ENCODE data around the gene BICDL2.
"Not testable (repeated sequence)": the region's sequence is repeated elsewhere in the genome, so short reads cannot be mapped to it uniquely, and the experiment has no call there.

The BICDL2 gene, protein sequence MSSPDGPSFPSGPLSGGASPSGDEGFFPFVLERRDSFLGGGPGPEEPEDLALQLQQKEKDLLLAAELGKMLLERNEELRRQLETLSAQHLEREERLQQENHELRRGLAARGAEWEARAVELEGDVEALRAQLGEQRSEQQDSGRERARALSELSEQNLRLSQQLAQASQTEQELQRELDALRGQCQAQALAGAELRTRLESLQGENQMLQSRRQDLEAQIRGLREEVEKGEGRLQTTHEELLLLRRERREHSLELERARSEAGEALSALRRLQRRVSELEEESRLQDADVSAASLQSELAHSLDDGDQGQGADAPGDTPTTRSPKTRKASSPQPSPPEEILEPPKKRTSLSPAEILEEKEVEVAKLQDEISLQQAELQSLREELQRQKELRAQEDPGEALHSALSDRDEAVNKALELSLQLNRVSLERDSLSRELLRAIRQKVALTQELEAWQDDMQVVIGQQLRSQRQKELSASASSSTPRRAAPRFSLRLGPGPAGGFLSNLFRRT

DNA sequence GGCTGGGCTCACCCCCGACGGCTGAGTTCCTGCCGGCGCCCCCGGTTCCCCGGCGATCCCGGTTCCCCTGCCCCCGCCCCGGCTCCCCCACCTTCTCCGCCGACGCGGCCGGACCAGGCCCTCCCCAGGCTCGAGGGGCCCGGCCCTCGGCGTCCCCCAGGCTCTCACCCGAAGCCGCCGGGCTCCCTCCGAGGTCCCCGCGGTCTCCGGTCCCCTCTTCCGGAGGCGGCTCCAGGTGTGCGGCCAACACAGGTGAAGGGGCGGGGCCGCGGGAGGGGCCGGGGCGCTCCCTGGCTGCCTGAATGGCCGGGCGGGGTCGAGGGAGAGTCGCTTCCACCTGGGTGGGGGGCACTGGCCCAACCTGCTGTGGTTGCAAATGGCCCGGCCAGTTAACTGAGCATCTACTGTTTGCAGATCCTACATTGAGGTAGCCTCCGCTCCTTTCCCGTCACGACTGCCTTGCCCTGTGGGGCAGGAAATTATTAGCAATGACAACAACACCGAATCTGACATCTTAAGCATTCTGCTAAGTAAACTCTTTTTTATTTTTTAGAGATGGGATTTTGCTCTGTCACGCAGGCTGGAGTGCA is at the start of gene BICDL2:
TSS of gene BICDL2 (minus strand) at position 219 of the 590 bp plus-strand sequence. CDS start 1,448 bp downstream, outside the sequence.
- no peak for DNase-seq

DNA sequence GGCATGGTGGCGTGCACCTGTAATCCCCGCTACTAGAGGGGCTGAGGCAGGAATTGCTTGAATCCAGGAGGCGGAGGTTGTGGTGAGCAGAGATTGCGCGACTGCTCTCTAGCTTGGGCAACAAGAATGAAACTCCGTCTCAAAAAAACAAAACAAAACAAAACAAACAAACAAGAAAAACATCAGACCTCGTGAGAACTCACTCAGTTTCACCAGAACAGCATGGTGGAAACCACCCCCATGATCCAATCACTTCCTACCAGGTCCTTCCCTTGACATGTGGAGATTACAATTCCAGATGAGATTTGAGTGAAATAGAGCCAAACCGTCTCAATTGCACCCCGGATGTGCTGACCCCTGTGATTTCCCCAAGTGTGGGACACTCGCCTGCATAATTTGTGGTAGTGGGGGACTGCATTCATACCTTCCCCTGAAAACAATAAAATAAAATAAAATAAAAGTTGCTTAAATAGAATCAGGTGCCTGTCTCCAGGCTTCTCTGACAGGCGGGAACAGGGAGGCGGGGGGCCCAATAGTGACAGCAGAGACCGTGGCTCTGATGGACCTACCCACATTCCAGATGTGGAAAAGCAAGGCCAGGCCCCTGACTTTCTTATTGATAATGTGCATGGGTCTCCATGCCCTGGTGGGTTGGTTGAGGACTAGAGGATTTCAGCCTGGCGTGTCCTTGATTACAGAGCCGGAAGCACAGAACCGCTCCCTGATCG is 49.3 kb upstream of the BICDL2 start:
- DNase-seq, result no peak

DNA sequence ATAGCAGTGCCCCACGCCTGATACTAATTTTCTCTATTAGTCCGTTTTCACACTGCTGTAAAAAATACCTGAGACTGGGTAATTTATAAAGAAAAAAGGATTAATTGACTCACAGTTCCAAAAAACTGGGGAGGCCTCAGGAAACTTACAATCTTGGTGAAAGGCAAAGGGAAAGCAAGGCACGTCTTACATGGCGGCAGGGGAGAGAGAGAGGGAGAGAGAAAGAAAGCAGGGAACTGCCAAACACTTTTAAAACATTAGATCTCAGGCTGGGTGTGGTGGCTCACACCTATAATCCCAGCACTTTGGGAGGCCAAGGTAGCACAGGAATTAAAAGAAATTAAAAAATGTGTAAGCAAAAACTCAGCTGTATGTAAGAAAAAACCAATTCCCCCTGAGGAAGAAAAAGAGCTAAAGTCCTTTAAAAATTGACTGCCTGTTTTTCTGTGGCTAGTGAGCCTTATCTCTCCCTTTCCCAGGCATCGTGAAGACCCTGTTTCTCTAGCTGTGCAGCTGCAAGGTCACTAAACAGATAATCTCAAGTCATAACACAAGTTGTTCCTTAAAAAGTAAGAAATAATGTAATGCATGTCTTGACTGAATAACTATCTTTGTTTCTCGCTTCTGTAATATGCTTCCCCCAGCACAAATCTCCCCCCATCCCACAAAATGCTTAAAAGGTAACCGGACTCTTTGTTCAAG is 48.4 kb upstream of the BICDL2 start:
- DNase-seq, result no peak

DNA sequence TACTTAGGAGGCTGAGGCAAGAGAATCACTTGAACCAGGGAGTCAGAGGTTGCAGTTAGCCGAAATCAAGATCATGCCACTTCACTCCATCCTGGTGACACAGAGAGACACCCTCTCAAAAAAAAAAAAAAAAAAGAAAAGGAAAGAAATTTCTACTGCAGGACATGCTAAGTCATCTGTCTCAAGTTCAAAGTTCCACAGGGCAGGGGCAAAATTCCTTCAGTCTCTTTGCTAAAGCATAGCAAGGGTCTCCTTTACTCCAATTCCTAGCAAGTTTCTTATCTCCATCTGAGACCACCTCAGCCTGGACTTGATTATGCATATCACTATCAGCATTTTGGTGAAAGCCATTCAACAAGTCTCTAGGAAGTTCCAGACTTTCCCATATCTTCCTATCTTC is 47.7 kb upstream of the BICDL2 start:
- no peak for DNase-seq

GRCh38 chr16:3083408-3083807 is 46.7 kb upstream of the BICDL2 start:
- not testable (repeated sequence) for DNase-seq

DNA sequence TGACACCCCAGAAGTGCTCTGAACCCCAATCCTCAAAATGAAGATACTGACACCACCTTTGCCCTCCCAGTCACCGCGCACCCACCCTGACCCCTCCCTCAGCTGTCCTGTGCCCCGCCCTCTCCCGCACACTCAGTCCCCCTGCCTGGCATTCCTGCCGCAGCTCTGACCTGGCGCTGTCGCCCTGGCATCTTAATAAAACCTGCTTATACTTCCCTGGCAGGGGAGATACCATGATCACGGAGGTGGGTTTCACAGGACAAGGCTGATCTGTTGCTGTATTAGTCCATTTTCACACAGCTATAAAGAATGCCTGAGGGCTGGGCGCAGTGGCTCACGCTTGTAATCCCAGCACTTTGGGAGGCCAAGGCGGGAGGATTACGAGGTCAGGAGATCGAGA is 45.2 kb upstream of the BICDL2 start:
- DNase-seq, result not testable (repeated sequence)

- no peak for DNase-seq
These were observed 43.3 kb upstream of the BICDL2 start for GRCh38 chr16:3080024-3080423.

DNA sequence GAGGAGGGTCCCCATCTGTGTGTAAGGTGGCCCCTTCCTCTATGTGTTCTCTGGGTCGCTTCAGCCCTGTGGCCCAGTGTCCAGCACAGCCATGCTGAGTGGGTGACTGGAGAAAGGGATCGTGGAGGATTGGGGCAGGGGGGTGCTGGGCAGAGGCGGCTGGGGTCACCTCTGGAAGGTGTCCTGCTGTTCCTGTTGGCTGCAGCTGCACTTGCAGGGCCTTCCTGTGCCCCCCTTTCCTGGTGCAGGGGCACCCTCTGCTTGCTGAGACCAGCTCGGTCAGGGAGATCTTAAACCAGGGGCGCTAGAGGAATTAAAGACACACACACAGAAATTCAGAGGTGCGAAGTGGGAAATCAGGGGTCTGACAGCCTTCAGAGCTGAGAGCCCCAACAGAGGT is 39.8 kb upstream of the BICDL2 start:
- no peak for DNase-seq

GRCh38 chr16:3075946-3076345 is 39.2 kb upstream of the BICDL2 start:
- not testable (repeated sequence) for DNase-seq

DNA sequence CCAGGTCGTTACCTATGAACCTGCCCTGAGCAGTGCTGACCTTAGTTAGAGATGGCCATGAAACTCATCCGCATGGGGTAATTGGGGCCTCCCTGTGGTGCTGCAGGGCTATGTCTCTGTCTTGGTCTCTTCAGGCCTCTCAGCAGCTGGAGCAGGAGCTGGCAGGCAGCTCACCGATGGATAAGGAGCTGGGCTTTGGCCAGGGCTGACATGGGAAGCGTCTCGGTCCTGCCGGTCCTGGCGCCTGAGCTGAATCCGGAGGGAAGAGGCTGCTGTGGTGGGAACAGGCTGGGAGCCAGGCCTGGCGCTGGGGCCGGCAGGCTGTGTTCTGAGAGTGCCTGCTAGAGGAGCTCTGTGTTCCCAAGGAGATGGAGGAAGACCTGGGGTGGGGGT is 38.8 kb upstream of the BICDL2 start:
- DNase-seq, result no peak

DNA sequence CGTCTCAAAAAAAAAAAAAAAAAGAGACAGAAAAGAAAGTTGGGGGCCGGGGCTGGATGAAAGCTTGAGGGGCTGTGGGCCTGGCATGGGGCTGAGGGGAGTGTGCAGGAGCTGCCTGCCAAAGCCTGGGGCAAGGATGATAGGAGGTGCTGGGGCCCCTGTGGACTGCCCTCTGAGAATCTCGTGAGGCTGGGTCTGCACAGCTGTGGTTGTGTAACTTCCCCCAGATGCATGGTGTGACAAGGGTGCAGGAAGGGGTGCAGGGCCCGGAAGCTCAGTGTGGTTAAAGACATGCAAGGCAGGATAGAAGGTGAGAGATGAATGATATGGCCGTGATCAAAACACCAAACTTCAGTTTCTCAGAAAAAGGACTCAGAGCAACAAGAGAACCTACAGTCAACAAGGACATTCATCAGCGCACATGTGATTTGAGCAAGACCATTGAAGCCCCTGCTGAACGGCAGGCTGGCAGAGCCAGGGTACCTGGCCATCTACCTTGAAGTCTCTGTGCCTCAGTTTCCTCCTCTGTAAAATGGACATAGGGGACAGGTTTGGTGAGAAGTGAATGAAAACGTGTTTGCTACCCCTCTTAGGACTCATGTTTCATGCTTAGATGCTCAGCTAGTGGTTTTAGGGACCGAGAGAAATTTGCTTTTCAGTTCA is 38.2 kb upstream of the BICDL2 start:
- no peak for DNase-seq

DNA sequence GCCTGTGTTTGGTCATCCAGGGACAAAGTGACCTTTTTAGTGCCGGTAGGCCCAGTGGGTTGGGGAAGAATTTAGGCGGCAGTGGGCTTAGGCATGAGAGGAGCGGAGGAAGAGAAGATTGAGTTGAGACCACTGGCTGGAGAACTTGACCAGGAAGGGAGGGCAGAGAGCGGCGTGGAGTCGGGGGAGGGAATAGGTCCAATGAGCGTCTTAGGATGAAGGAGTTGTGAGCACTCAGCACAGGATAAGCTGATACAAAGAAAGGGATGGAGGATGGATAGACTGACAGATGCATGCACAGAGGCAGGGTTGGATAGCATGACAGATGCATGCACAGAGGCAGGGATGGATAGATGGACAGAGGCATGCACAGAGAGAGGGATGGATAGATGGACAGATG is 36.7 kb upstream of the BICDL2 start:
- no peak for DNase-seq

- DNase-seq, result not testable (repeated sequence)
These were observed 36.0 kb upstream of the BICDL2 start for GRCh38 chr16:3072576-3073263.

- DNase-seq, result not testable (repeated sequence)
These were observed 35.4 kb upstream of the BICDL2 start for GRCh38 chr16:3072148-3072547.

DNA sequence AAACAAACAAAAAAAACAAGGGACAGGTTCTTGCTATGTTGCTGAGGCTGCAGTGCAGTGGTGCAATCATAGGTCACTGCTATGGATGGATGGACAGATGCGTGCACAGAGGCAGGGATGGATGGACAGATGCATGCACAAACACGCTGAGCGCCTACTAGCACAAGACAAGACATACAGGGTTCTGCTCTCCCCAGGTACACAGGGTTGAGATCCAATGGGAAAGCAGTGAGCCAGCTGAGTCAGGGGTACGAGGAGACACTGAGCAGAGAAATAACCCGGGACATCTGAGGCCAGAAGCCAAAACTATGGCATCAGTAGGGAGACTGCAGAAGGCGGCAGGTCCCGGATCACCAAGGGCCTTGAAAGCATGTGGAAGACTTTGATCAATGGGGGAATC is 34.9 kb upstream of the BICDL2 start:
- DNase-seq, result no peak

DNA sequence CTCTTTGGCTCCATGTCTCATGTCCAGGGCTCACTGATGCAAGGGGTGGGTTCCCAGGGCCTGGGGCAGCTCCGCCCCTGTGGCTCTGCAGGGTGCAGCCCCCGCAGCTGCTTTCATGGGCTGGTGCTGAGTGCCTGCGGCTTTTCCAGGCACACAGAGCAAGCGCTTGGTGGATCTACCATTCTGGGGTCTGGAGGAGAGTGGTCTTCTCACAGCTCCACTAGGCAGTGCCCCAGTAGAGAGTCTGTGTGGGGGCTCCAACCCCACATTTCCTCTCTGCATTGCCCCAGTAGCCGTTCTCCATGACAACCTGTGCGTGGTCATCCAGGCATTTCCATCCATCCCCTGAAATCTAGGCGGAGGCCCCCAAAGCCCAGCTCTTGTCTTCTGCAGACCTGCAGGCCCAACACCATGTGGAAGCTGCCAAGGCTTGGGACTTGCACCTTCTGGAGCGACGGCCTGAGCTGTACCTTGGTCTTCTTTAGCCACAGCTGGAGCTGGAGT is 33.9 kb upstream of the BICDL2 start:
- no peak for DNase-seq

DNA sequence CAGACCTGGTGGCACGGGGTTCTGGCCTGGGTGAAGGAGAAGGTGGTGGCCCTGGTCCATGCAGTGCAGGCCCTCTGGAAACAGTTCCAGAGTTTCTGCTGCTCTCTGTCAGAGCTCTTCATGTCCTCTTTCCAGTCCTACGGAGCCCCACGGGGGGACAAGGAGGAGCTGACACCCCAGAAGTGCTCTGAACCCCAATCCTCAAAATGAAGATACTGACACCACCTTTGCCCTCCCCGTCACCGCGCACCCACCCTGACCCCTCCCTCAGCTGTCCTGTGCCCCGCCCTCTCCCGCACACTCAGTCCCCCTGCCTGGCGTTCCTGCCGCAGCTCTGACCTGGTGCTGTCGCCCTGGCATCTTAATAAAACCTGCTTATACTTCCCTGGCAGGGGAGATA is 32.4 kb upstream of the BICDL2 start:
- not testable (repeated sequence) for DNase-seq

DNA sequence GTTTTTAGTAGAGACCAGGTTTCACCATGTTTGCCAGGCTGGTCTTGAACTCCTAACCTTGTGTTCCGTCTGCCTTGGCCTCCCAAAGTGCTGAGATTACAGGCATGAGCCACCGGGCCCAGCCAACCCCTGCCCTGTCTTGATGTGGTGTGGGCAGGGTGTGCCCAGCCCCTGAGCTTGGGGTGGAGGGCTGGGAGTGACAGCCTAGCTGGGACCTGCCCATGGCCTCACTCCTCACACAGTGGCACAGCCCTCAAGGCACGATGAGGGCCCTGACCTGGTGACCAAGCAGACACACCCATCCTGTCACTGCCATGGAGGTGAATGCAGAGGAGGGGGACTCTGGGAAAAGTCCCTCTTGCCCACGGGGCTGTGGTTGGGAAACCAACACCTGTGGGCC is 31.7 kb upstream of the BICDL2 start:
- DNase-seq, result no peak

GRCh38 chr16:3066440-3066748 is 29.6 kb upstream of the BICDL2 start:
- no peak for DNase-seq

DNA sequence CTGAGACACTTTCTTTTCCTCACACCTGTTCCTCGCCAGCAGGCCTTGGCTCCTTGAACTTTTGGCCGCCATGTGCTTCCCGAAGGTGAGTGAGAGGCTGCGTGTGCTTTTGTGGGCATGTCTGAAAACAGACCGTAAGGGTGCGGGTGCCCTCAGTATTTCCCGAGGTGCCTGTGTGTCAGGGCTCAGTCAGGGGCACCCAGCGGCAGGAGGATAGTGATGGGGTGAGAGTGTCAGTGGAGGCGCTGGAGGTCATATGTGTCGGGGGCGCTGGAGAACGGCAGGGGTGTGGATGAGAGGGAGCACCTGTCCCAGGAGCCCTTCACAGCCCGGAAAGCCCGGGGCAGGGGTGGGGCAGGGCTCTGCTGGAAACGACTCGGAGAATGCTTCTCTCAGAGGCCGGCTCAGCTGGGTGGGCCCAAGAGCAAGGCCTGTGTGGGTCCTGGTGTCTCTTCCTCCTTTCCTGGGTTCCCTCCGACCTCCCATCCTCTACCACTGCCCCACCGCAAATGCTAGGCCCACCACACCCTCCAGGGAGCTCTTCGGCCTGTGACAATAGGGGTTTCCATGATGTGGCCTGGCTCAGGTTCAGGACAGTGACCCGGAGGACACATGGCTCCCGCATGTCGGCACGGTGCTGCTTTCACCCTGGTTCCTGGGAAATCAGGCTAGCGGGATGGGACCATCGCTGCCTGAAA is 29.1 kb upstream of the BICDL2 start:
- DNase-seq, result no peak

GRCh38 chr16:3065069-3065741 is 28.5 kb upstream of the BICDL2 start, which contains the start of gene IL32:
Gene IL32 (plus strand): TSS chr16:3065640. CDS start chr16:3065812, 172 bp downstream.
- no peak for DNase-seq
